HG02884 (cell line): Measurements from ENCODE around the gene ACVR1B.

Experiments used
- ATAC-seq: cut with Tn5 transposase; IDR thresholded peaks from one replicate; pipeline ENCODE4 v1.9.1; 2021; ENCODE audit warnings: mild to moderate bottlenecking, moderate library complexity; ENCODE audit not compliant: unreplicated experiment

ACVR1B gene

DNA sequence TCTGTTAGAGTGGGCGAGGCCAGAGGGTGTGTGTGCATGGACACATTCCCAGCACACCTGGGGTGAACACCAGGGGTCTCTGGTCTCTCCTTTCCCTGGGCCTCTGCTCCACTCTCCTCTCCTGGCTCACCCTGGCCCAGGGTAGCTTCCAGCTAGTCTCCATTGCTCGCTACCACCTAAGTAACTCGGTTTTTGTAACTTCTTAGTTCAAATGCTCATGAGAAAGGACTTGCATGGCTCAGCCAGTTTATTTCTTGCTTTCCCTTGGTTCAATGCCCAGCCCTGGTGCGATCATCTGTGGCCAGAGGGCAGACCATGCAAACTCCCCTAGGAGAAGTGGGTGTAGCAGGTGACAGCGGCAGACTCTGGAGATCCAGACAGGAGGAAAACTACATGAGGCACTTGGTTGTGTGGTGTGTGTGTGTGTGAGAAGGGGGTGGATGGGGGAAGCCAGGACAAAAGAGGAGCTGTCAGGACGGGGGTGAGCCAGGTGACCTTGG, 8.9 kb upstream of the ACVR1B start:
- ATAC-seq = no peak

DNA sequence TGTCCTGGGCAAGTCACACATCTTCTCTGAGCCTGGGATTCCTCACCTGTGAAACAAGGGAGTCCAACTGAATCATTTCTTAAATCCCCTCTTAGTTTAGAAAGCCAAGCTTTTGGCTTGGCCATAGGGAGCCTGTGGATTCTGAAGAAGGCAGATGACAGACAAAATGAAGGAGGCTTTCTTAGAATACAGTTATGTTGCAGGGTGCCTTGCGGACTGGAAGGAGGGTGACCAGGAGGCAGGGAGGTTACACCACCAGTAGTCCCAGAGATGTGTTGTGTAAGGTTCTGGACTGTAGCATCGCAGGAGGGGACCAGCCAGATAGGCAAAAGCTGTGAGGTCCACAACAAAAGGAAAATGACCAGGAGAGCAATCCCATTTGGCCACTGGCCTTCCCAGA, 8.2 kb upstream of the ACVR1B start:
- ATAC-seq = no peak

DNA sequence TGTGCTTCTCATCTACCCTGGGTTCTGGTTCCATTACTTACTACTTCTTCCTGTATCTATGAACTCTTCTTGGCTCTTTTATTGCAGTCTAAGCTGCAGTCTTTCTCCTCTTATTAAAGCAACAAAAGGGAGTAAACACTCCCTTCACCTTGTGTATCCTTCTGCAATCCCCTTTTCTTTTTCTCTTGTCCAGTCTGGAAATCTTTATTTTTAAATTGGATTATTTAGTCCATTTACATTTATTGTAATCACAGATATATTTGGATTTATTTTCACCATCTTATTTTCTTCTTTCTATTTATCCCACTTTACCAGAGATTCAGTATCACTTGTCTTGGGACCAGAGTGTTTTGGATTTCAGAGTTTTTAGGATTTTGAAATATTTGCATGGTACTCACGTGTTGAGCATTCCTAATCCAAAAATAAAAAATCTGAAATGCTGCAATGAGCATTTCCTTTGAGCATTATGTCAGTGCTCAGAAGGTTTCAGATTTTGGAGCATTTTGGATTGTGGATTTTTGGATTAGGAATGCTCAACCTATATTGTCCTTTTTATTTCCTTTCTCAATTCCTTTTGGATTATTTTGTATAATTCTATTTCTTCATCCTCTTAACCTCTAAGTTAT, 6.8 kb upstream of the ACVR1B start:
- ATAC-seq = no peak

GRCh38 chr12:51947246-51947996, 4.1 kb upstream of the ACVR1B start:
- ATAC-seq = no peak

- no peak for ATAC-seq
Observed at GRCh38 chr12:51948066-51948465, 3.4 kb upstream of the ACVR1B start.

DNA sequence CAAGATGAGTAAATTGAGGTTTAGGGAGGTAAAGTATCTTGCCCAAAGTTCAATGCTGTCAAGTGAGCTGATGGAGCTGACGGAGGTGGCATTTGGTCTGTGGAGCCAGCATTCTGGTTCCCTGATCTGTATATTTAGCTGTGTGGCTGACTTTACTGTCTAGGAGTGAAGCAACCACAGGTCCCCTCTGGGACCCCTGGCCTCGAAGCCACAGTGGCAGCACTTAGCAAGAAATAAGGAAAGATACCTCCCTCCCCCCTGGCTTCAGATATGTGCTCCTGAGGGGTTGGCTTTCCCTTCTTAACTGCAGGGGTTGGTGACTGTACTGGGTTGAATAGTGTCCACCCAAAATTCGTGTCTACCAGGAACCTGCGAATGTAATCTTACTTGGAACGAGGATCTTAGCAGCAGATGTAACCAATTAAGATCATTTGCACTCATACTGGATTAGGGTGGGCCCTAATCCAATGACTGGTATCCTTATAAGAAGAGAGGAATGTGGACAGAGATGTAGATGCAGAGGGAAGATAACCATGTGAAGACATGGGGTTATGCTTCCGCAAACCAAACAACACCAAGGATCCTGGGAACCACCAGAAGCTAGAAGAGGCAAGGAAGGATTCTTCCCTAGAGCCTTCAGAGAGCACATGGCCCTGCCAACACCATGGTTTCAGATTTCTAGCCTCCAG, 2.0 kb upstream of the ACVR1B start:
- ATAC-seq = no peak

- ATAC-seq = no peak
Observed at GRCh38 chr12:51950682-51951198, 759 bp upstream of the ACVR1B start.

DNA sequence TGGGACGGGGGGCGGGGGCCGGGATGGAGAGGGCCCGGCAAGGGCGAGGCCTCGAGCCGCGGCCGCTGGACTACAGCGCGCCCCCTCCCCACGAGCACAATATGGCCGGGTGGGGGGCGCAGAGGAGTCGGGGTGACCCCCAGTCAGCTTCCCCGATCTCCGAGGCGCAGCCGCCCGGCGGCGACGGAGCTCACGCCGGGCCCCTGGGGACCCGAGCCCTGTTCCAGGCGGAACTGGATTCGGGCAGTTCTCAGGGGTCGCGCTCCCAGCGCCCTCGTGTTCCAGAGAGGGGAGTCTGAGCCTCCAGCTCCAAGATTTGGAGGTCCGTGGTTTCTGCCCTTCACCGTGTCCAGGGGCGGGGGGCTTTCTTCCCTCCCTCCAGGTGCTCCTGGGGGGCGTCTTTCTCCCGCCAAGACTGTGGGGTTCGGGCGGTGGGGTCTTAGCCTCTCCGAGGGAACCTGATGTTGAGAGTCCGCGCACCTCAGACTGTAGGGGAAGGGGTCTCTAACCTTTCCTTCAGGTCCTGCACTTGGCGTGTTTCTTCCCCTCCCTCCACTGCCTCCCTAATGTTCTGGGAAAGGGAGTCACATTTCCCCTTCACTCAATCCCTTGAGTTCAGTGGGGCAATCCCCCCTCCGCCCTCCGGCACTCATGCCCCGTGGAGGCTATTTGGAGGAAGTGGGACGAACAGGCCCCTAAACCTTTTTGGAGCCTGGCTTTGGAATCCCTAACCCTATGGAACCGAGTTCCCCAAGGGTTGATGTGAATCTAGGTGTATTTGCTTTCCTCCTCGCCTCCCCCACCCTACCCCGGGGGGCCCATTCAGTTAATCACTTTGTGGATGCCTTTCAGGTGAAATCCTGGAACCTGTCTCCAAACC, 584 bp downstream of the ACVR1B start:
- ATAC-seq = no peak

- ATAC-seq = no peak
Observed at GRCh38 chr12:51953089-51953488, 1.6 kb downstream of the ACVR1B start.

DNA sequence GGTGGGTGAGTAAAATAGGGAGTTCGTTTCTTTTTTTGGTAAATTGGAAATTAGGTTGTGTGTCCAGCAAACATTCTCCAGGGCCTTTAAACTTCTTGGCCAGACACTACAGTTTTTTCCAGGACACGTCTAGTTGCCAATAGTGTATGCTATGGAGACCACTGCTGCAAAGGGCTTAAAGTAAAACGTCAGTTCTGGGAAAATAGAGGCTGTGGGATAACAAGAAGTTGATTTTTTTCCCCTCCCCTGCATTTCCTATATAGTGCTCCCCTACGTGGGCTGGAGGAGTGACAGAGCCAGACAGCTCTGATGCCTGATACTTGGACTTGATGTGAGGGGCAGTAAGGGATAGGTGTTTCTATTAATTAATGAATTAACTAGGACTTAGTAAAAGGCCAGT, 2.4 kb downstream of the ACVR1B start:
- no peak for ATAC-seq

DNA sequence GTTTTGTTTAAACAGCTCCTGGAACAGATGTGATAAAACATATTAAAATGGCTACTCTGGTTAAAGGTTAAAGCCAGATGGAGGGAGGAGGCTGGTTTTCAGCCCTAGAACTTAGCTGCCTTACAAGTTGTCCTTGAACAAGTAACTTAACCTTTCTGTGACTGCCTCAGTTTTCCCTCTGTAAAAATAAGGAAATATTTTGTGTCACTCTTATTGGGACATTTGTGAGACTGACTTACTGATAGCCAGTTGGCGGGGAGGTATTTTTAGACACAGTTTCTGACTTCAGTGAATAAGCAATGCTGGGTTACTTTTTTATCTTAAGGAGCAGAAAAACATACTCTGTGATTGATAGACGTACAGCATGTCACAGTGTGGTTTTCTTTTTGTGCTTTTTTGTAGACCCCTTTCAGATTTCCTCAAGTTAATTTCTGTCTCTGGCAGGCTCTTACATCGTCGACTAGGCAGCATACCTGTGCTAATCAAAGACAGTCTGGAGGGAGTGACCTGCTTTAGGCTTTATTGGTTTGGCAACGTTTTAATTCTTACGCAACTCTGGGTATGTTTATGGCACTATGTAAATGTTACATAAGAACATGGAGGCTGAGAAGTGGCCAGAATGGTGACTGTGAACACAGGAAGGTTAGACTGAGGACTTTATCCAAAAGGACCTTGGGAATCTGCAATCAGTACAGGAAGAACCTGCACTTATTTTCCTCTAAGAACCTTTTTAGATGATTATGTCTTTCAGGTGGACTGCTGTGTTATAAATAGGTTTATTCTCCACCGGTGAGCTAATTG, 3.3 kb downstream of the ACVR1B start:
- no peak for ATAC-seq

- ATAC-seq = no peak
Observed at GRCh38 chr12:51955702-51956101, 4.2 kb downstream of the ACVR1B start.

GRCh38 chr12:51958542-51958941, 7.0 kb downstream of the ACVR1B start:
- ATAC-seq = no peak

GRCh38 chr12:51959211-51959610, 7.7 kb downstream of the ACVR1B start:
- no peak for ATAC-seq

GRCh38 chr12:51959921-51960320, 8.4 kb downstream of the ACVR1B start:
- no peak for ATAC-seq

DNA sequence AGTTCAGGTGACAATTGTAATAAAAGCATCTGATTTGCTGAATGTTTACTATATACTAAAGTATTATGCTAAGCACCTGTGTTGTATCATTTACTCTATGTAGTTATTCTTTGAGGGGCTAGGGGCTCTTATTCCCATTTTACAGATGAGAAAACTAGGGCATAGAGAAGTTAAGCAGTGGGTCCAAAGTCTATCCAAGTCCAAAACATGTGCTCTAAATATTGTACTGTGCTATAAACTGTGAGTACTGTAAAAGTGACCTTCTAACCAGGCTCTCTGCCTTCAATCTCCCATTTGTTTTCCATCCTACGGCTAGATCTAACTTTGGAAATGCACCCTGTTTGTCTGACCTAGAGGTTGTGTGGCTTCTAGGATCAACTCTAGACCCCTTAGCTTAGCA, 9.0 kb downstream of the ACVR1B start:
- no peak for ATAC-seq

DNA sequence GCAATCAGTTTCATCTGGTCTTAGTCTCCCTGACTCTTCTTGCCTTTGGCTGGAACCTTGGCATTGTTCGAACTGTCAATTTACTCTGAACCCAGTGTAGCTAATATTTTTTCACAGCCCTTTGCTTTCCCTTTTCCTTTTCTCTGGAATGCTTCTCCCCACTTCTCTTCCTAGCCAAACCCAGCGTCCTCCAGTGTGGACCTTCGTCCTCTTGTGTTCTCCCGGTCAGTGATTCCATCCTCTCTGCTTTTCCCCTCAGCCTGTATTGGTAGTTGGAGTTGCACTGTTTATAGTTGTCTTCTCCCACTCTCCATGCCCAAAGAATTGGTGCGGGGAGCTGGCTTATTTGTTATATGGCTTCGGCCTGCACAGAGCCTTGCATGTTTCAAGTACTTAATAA, 9.4 kb downstream of the ACVR1B start:
- no peak for ATAC-seq

GRCh38 chr12:51961834-51962233, 10.3 kb downstream of the ACVR1B start:
- no peak for ATAC-seq

GRCh38 chr12:51962737-51963136, 11.2 kb downstream of the ACVR1B start:
- ATAC-seq = no peak

- no peak for ATAC-seq
Observed at GRCh38 chr12:51963477-51963876, 12.0 kb downstream of the ACVR1B start.
